NCI-H345 (cell line): ENCODE data around the gene TMEM270.

Experiments
- DNase-seq: peaks from one replicate; lab custom pipeline; 2025; lab: John Stamatoyannopoulos, UW

The TMEM270 gene

DNA sequence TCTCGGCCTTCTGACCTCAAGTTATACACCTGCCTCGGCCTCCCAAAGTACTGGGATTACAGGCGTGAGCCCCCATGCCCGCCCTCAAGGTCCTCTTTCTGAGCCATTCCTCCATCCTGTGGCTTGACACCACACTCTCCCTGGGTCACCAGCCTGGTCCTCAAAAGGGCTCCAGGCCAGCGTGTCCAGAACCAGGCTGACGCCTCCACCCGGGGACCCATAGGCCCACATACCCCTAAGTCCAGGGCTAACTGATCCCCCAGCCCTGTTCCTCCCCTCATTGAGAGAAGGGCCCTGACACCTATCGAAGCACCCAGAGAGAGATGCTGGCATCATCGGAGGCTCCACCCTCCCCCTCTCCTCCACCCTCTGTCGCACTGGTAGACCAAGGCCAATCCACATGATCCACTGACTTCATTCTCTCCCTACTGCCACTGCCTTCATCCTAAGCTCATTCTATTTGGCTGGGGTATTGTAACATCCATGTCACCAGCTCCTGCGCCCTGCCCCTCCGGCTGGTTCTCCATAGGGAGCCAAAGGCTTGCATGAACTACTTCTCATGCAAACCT lies 46.7 kb downstream of the TMEM270 start:
- DNase-seq = no peak

- DNase-seq = no peak
These were observed 47.2 kb downstream of the TMEM270 start for GRCh38 chr7:73908123-73908611.

- DNase-seq = no peak
These were observed 48.3 kb downstream of the TMEM270 start for GRCh38 chr7:73909051-73909941.

- DNase-seq = no peak
These were observed 49.0 kb downstream of the TMEM270 start for GRCh38 chr7:73909996-73910395.

DNA sequence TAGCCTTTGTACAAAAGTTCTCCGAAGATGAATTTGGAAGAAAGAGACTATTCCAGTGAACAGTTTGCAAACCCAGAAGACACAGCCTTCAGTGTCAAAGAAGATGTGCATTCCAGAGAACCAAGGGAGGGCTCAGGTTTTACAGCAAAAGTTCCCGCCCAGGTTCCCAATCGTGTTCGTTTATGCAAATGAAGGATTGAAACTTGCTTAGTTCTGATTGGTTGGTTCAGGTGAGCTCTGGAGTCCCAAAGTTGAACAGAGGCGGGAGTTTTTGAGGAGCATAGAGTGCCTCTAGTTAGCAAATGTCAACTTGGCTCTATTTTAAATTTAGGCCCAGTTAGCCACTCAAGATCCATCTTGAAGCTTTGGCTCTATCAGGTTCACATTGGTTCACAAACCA lies 51.3 kb downstream of the TMEM270 start:
- DNase-seq = no peak
